Stomach smooth muscle (tissue), 2 donors: ENCODE measurements around the gene YIPF7.

ENCODE experiments used
- H3K27ac ChIP-seq: one replicate; pipeline ENCODE4 v1.7.0; 2013; ENCODE audit warnings: mild to moderate bottlenecking, low read length, inconsistent platforms
- H3K27me3 ChIP-seq, 2 donors: one replicate each; pipeline ENCODE4 v1.7.0; 2013; ENCODE audit warnings: low read length in 2 of 2; ENCODE audit not compliant: insufficient read depth in 2 of 2, control insufficient read depth in 1 of 2
- H3K36me3 ChIP-seq, 2 donors: one replicate each; pipeline ENCODE4 v1.7.0; 2013; ENCODE audit warnings: low read length in 2 of 2; ENCODE audit not compliant: control insufficient read depth in 2 of 2, insufficient read depth in 2 of 2
- H3K4me1 ChIP-seq: one replicate; pipeline ENCODE4 v1.7.0; 2013; ENCODE audit warnings: low read length; ENCODE audit not compliant: control insufficient read depth, insufficient read depth
- H3K4me3 ChIP-seq, 2 donors: one replicate each; pipeline ENCODE4 v1.7.0; 2013; ENCODE audit warnings: low read length in 2 of 2
- H3K9ac ChIP-seq, 2 donors: one replicate each; pipeline ENCODE4 v1.7.0; 2013; ENCODE audit warnings: low read length in 2 of 2, mild to moderate bottlenecking in 1 of 2
- H3K9me3 ChIP-seq, 2 donors: one replicate each; pipeline ENCODE4 v1.7.0; 2013; ENCODE audit warnings: low read length in 2 of 2; ENCODE audit not compliant: control insufficient read depth in 2 of 2
- donor health status: healthy.
- donor health status: Pancreatic carcinoma.

The YIPF7 gene

GRCh38 chr4:44668526-44668925 lies 17.1 kb upstream of the YIPF7 start:
- Histone ChIP-seq H3K36me3 (no peaks in the 10 kb centered on the region), H3K4me3 (no peak overlapping the region), H3K4me1 (no peaks in the 10 kb centered on the region), H3K9ac (no peak overlapping the region), H3K27me3 (no peaks in the 10 kb centered on the region), H3K9me3 (no peaks in the 10 kb centered on the region), H3K27ac (no peak overlapping the region)

GRCh38 chr4:44663539-44664263 lies 12.3 kb upstream of the YIPF7 start:
- Histone ChIP-seq H3K27ac (no peak overlapping the region), H3K27me3 (no peaks in the 10 kb centered on the region), H3K9me3 (no peaks in the 10 kb centered on the region), H3K4me3 (no peak overlapping the region), H3K4me1 (no peaks in the 10 kb centered on the region), H3K36me3 (no peaks in the 10 kb centered on the region), H3K9ac (no peak overlapping the region)

GRCh38 chr4:44662623-44663005 lies 11.2 kb upstream of the YIPF7 start:
- Histone ChIP-seq H3K36me3 (no peaks in the 10 kb centered on the region), H3K9ac (no peak overlapping the region), H3K9me3 (no peaks in the 10 kb centered on the region), H3K4me3 (no peak overlapping the region), H3K27me3 (no peaks in the 10 kb centered on the region), H3K27ac (no peak overlapping the region), H3K4me1 (no peaks in the 10 kb centered on the region)

GRCh38 chr4:44661940-44662622 lies 10.7 kb upstream of the YIPF7 start:
- Histone ChIP-seq H3K36me3 (no peaks in the 10 kb centered on the region), H3K27me3 (no peaks in the 10 kb centered on the region), H3K4me1 (no peaks in the 10 kb centered on the region), H3K27ac (no peak overlapping the region), H3K4me3 (no peak overlapping the region), H3K9me3 (no peaks in the 10 kb centered on the region), H3K9ac (no peak overlapping the region)

GRCh38 chr4:44660396-44660795 lies 9.0 kb upstream of the YIPF7 start:
- no peaks in the 10 kb centered on the region for H3K4me1 ChIP-seq
- H3K27me3 ChIP-seq: no peaks in the 10 kb centered on the region
- H3K9ac ChIP-seq: no peak overlapping the region
- no peaks in the 10 kb centered on the region for H3K36me3 ChIP-seq
- no peak overlapping the region for H3K4me3 ChIP-seq
- H3K9me3 ChIP-seq: no peaks in the 10 kb centered on the region
- no peak overlapping the region for H3K27ac ChIP-seq

- Histone ChIP-seq H3K27ac (no peak overlapping the region), H3K36me3 (no peaks in the 10 kb centered on the region)
Measured at GRCh38 chr4:44652002-44652401, 577 bp upstream of the YIPF7 start.

GRCh38 chr4:44646151-44646550 lies 5.3 kb downstream of the YIPF7 start:
- no peak overlapping the region for H3K4me3 ChIP-seq
- no peak overlapping the region for H3K27ac ChIP-seq
- no peaks in the 10 kb centered on the region for H3K27me3 ChIP-seq
- no peak overlapping the region for H3K9ac ChIP-seq
- H3K4me1 ChIP-seq: no peaks in the 10 kb centered on the region
- no peaks in the 10 kb centered on the region for H3K36me3 ChIP-seq
- H3K9me3 ChIP-seq: peaks cover 0 to 3% of the 10 kb centered on the region in 2 donors

More at GRCh38 chr4:44652002-44652401, 577 bp upstream of the YIPF7 start:
- H3K4me3 ChIP-seq: no peak overlapping the region
- no peaks in the 10 kb centered on the region for H3K27me3 ChIP-seq
- H3K9me3 ChIP-seq: no peaks in the 10 kb centered on the region
- H3K4me1 ChIP-seq: no peaks in the 10 kb centered on the region
- no peak overlapping the region for H3K9ac ChIP-seq

- Histone ChIP-seq H3K27ac (no peak overlapping the region), H3K27me3 (no peaks in the 10 kb centered on the region), H3K9me3 (no peaks in the 10 kb centered on the region), H3K4me3 (no peak overlapping the region), H3K36me3 (no peaks in the 10 kb centered on the region), H3K4me1 (no peaks in the 10 kb centered on the region), H3K9ac (no peak overlapping the region)
Measured at GRCh38 chr4:44638091-44638490, 13.3 kb downstream of the YIPF7 start.

GRCh38 chr4:44632733-44633132 lies 18.7 kb downstream of the YIPF7 start:
- no peak overlapping the region for H3K4me3 ChIP-seq
- H3K4me1 ChIP-seq: no peaks in the 10 kb centered on the region

GRCh38 chr4:44632089-44632488 lies 19.3 kb downstream of the YIPF7 start:
- Histone ChIP-seq H3K9me3 (no peaks in the 10 kb centered on the region), H3K36me3 (no peaks in the 10 kb centered on the region), H3K4me3 (no peak overlapping the region), H3K9ac (no peak overlapping the region), H3K27ac (no peak overlapping the region), H3K27me3 (no peaks in the 10 kb centered on the region), H3K4me1 (no peaks in the 10 kb centered on the region)

More at GRCh38 chr4:44632733-44633132, 18.7 kb downstream of the YIPF7 start:
- Histone ChIP-seq H3K36me3 (no peaks in the 10 kb centered on the region), H3K9me3 (no peaks in the 10 kb centered on the region), H3K27ac (no peak overlapping the region), H3K27me3 (no peaks in the 10 kb centered on the region), H3K9ac (no peak overlapping the region)

- H3K9ac ChIP-seq: no peak overlapping the region
Measured at GRCh38 chr4:44629280-44629866, 22.1 kb downstream of the YIPF7 start.

More at GRCh38 chr4:44629280-44629866, 22.1 kb downstream of the YIPF7 start:
- Histone ChIP-seq H3K4me1 (no peaks in the 10 kb centered on the region), H3K27ac (no peak overlapping the region), H3K27me3 (no peaks in the 10 kb centered on the region), H3K36me3 (no peaks in the 10 kb centered on the region), H3K9me3 (no peaks in the 10 kb centered on the region), H3K4me3 (no peak overlapping the region)
